ENCODE measurements around the gene ATP11A. TPM values are rescaled to one million over a fixed set of nuclear protein-coding genes. Genes with fewer than 3 reads are reported as not detected.

Gene ATP11A
- total RNA-seq, 1 experiment from 2014 or later = 65.3 TPM

GRCh38 chr13:112815871-112816270, 126.0 kb downstream of the ATP11A start:
- H3K4me2 ChIP-seq (ENCODE audit: insufficient read depth, insufficient read length, low read length) = no peak overlapping the region
- peaks cover 16% of the 10 kb centered on the region for H3K9me3 ChIP-seq (ENCODE audit: control insufficient read depth, low read depth, low read length)
- no peaks in the 10 kb centered on the region for H3K79me1 ChIP-seq (ENCODE audit: insufficient read depth, low read depth, low read length, poor library complexity, severe bottlenecking)
- Mint-ChIP-seq H3K36me3 (ENCODE audit: insufficient read depth in 1 of 3, low read depth in 3 of 3) (peaks cover 72 to 84% (median 78%) of the 10 kb centered on the region in 3 experiments), H3K27ac (no peak overlapping the region; a peak in 1 of 7 replicates), H3K4me3 (no peak overlapping the region), H3K4me1 (no peaks in the 10 kb centered on the region), H3K27me3 (ENCODE audit: low read depth) (no peaks in the 10 kb centered on the region), H3K9me3 (peaks cover 15 to 37% of the 10 kb centered on the region in 2 experiments)
- no peak overlapping the region for H3K23ac ChIP-seq (ENCODE audit: insufficient read length, low read depth, low read length)
- no peak overlapping the region for H3K14ac ChIP-seq (ENCODE audit: insufficient read depth, low read length)
- WGBS (ENCODE audit: extremely low coverage, insufficient read length, low lambda C conversion rate) = no CpG with 5 or more reads among the region's 13 CpGs
- no peaks in the 10 kb centered on the region for H3K79me2 ChIP-seq (ENCODE audit: insufficient read depth, low read length)
- H2BK120ac ChIP-seq (ENCODE audit: low read depth, low read length, poor library complexity, severe bottlenecking) = no peak overlapping the region
- no peak overlapping the region for H2AFZ ChIP-seq (ENCODE audit: low read length)
- H3K4me1 ChIP-seq (ENCODE audit: insufficient read depth, low read length) = no peaks in the 10 kb centered on the region
- no peak overlapping the region for H2BK20ac ChIP-seq (ENCODE audit: low read depth, low read length, poor library complexity, severe bottlenecking)
- no peak overlapping the region for H2BK5ac ChIP-seq (ENCODE audit: insufficient read length, low read length)
- no peak overlapping the region for H4K5ac ChIP-seq (ENCODE audit: insufficient read length, low read depth, low read length)
- no peak overlapping the region for H2BK12ac ChIP-seq (ENCODE audit: insufficient read length, low read depth, low read length)
- DNase-seq = no peak
- H3K18ac ChIP-seq (ENCODE audit: insufficient read length, low read depth, low read length) = no peak overlapping the region
- H3K27me3 ChIP-seq (ENCODE audit: insufficient read depth, low read length) = no peaks in the 10 kb centered on the region
- no peak overlapping the region for H3T11ph ChIP-seq (ENCODE audit: low read length)
- H3K4ac ChIP-seq (ENCODE audit: low read depth, low read length) = no peak overlapping the region
- H4K91ac ChIP-seq (ENCODE audit: insufficient read length, low read depth, low read length) = no peak overlapping the region
- H4K8ac ChIP-seq (replicated peaks; ENCODE audit: insufficient read length, low read depth, low read length) = no peak overlapping the region
- no peak overlapping the region for H2AK5ac ChIP-seq (ENCODE audit: insufficient read length, low read length)
- H3K9ac ChIP-seq (ENCODE audit: extremely low read depth, insufficient read length, low read length) = no peak overlapping the region
- H3K23me2 ChIP-seq (ENCODE audit: insufficient read length, low read depth, low read length, poor library complexity, severe bottlenecking) = no peaks in the 10 kb centered on the region
- no peaks in the 10 kb centered on the region for H4K20me1 ChIP-seq (ENCODE audit: control insufficient read depth, insufficient read depth, insufficient read length)
- no peak overlapping the region for H2BK15ac ChIP-seq (ENCODE audit: low read depth, low read length)
- H3K56ac ChIP-seq (ENCODE audit: insufficient read length, low read depth, low read length) = no peak overlapping the region
- H3K27ac ChIP-seq (ENCODE audit: insufficient read length, low read depth, low read length) = no peak overlapping the region
- no peak for TF ChIP-seq CTCF (conservative IDR thresholded peaks at IDR 0.05)

All from H9 (cell line).